ENCODE results near the gene MST1.
A peak's percentile ranks its signal among the peaks of the same experiment; 100 is the strongest.

MST1 gene

GRCh38 chr3:49716691-49717210, 27.5 kb upstream of the MST1 start:
- peak; percentile 14 for DNase-seq (ENCODE audit: extremely low read depth, insufficient read length)
- Histone ChIP-seq H3K27me3 (replicated peaks; ENCODE audit: control insufficient read depth, insufficient read depth, low read length) (no peaks in the 10 kb centered on the region), H3K4me3 (replicated peaks; ENCODE audit: low read depth, low read length) (no peak overlapping the region), H3K36me3 (ENCODE audit: control insufficient read depth, insufficient read depth, low read length) (peaks cover 26% of the 10 kb centered on the region)
- TF ChIP-seq CTCF (IDR thresholded peaks at IDR 0.05; ENCODE audit: insufficient read depth, low read length, poor library complexity, severe bottlenecking): no peak

- no peak for DNase-seq (ENCODE audit: extremely low read depth, insufficient read length)
- no peaks in the 10 kb centered on the region for H3K27me3 ChIP-seq (replicated peaks; ENCODE audit: control insufficient read depth, insufficient read depth, low read length)
- H3K4me3 ChIP-seq (replicated peaks; ENCODE audit: low read depth, low read length): no peak overlapping the region
- peaks cover 21% of the 10 kb centered on the region for H3K36me3 ChIP-seq (ENCODE audit: control insufficient read depth, insufficient read depth, low read length)
- TF ChIP-seq CTCF (IDR thresholded peaks at IDR 0.05; ENCODE audit: insufficient read depth, low read length, poor library complexity, severe bottlenecking): no peak
These were observed 26.9 kb upstream of the MST1 start for GRCh38 chr3:49716169-49716568.

GRCh38 chr3:49715611-49716121, 26.4 kb upstream of the MST1 start:
- no peak for TF ChIP-seq CTCF (IDR thresholded peaks at IDR 0.05; ENCODE audit: insufficient read depth, low read length, poor library complexity, severe bottlenecking)
- H3K4me3 ChIP-seq (replicated peaks; ENCODE audit: low read depth, low read length): no peak overlapping the region

GRCh38 chr3:49714728-49715550, 25.7 kb upstream of the MST1 start:
- no peak for DNase-seq (ENCODE audit: extremely low read depth, insufficient read length)
- no peak overlapping the region for H3K4me3 ChIP-seq (replicated peaks; ENCODE audit: low read depth, low read length)
- peaks cover 16% of the 10 kb centered on the region for H3K36me3 ChIP-seq (ENCODE audit: control insufficient read depth, insufficient read depth, low read length)
- no peak for TF ChIP-seq CTCF (IDR thresholded peaks at IDR 0.05; ENCODE audit: insufficient read depth, low read length, poor library complexity, severe bottlenecking)
- H3K27me3 ChIP-seq (replicated peaks; ENCODE audit: control insufficient read depth, insufficient read depth, low read length): no peaks in the 10 kb centered on the region

More at GRCh38 chr3:49715611-49716121, 26.4 kb upstream of the MST1 start:
- H3K27me3 ChIP-seq (replicated peaks; ENCODE audit: control insufficient read depth, insufficient read depth, low read length): no peaks in the 10 kb centered on the region
- H3K36me3 ChIP-seq (ENCODE audit: control insufficient read depth, insufficient read depth, low read length): peaks cover 16% of the 10 kb centered on the region
- no peak for DNase-seq (ENCODE audit: extremely low read depth, insufficient read length)

GRCh38 chr3:49713336-49714105, 24.2 kb upstream of the MST1 start:
- Histone ChIP-seq H3K36me3 (ENCODE audit: control insufficient read depth, insufficient read depth, low read length) (peaks cover 16% of the 10 kb centered on the region), H3K4me3 (replicated peaks; ENCODE audit: low read depth, low read length) (no peak overlapping the region), H3K27me3 (replicated peaks; ENCODE audit: control insufficient read depth, insufficient read depth, low read length) (no peaks in the 10 kb centered on the region)
- DNase-seq (ENCODE audit: extremely low read depth, insufficient read length): no peak
- TF ChIP-seq CTCF (IDR thresholded peaks at IDR 0.05; ENCODE audit: insufficient read depth, low read length, poor library complexity, severe bottlenecking): no peak

Measured in GM06990 (cell line).